ENCODE measurements around the gene PER1. TPM values are rescaled to one million over a fixed set of nuclear protein-coding genes. Genes with fewer than 3 reads are reported as not detected.

PER1 gene
- total RNA-seq, 4 donors from 2014 or later: 197 to 545 (median 266) TPM

DNA sequence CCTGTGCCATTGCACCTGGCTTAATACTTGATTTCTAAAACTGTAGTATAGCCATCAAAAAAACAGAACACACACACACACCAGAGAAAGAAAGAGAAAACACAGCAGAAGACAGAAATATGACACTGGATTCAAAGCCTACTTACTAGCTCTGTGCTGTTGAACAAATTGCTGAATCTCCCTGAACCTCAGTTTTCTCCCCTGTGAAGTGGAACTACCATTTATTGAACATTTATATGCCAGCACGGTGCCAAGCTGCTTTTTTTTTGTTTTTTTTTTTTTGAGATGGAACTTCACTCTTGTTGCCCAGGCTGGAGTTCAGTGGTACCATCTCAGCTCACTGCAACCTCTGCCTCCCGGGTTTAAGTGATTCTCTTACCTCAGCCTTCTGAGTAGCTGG, 51.4 kb downstream of the PER1 start:
- intact Hi-C loops (cut with DNase I; ENCODE audit: low total_unique reads): no loop called here
- DNase-seq (ENCODE audit: low spot score in 2 of 2): no peak
- no peak overlapping the region for H3K4me3 ChIP-seq (ENCODE audit: low read depth, poor library complexity, severe bottlenecking)
- WGBS, 2 donors: 82 to 85% methylated on average over 2 of the region's 2 CpGs
- no peak for TF ChIP-seq POLR2A (IDR thresholded peaks at IDR 0.05)
- TF ChIP-seq, protein P1, sequence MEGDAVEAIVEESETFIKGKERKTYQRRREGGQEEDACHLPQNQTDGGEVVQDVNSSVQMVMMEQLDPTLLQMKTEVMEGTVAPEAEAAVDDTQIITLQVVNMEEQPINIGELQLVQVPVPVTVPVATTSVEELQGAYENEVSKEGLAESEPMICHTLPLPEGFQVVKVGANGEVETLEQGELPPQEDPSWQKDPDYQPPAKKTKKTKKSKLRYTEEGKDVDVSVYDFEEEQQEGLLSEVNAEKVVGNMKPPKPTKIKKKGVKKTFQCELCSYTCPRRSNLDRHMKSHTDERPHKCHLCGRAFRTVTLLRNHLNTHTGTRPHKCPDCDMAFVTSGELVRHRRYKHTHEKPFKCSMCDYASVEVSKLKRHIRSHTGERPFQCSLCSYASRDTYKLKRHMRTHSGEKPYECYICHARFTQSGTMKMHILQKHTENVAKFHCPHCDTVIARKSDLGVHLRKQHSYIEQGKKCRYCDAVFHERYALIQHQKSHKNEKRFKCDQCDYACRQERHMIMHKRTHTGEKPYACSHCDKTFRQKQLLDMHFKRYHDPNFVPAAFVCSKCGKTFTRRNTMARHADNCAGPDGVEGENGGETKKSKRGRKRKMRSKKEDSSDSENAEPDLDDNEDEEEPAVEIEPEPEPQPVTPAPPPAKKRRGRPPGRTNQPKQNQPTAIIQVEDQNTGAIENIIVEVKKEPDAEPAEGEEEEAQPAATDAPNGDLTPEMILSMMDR (IDR thresholded peaks at IDR 0.05): no peak

DNA sequence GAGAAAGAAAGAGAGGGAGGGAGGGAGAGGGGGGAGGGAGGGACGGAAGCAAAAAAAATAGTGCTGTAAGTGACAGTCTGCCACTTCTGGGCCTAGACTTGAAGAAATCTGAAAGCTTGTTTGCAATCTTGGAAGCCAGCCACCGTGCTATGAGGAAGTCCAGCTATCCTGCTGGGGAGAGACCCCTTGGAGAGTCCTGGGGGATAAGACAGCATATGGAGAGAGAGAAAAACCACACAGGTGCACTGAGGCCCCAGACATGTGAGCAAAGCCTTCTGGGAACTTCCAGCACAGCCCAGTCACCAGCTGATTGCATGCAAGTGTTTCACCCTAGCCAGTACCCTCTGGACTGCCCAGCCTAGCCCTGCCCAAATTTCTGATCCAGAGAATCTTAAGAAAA, 52.1 kb downstream of the PER1 start:
- no peak for TF ChIP-seq POLR2A (IDR thresholded peaks at IDR 0.05)
- WGBS, 2 donors: 41 to 56% methylated on average over 2 of the region's 2 CpGs
- DNase-seq (ENCODE audit: low spot score in 2 of 2): no peak
- no peak overlapping the region for H3K4me3 ChIP-seq (ENCODE audit: low read depth, poor library complexity, severe bottlenecking)
- intact Hi-C loops (cut with DNase I; ENCODE audit: low total_unique reads): no loop called here

DNA sequence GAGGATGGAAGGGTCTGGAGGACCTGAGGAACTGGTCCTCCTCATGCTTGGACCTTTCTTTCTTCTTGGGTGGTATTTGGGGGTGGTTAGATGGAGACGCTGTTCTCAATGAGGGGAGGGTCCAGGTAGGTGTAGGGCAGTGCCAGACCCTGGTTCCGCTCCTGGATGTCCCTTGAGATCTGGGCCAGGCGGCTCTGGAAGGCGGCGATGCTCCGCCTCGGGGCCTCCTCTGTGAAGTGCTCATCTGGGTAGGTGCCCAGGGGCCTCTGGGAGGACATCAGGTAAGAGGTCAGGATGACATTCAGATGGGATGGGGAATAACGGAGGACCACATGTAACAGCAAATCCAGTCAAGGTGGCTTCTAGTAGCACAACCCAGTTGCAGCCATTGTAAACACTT, 55.7 kb downstream of the PER1 start:
- DNase-seq (ENCODE audit: low spot score in 2 of 2): no peak
- no peak for TF ChIP-seq POLR2A (IDR thresholded peaks at IDR 0.05)
- TF ChIP-seq, protein P1 (IDR thresholded peaks at IDR 0.05): no peak
- no peak overlapping the region for H3K4me3 ChIP-seq (ENCODE audit: low read depth, poor library complexity, severe bottlenecking)
- intact Hi-C loops (cut with DNase I; ENCODE audit: low total_unique reads): no loop called here
- WGBS, 2 donors: 80 to 92% methylated on average over 8 of the region's 8 CpGs

DNA sequence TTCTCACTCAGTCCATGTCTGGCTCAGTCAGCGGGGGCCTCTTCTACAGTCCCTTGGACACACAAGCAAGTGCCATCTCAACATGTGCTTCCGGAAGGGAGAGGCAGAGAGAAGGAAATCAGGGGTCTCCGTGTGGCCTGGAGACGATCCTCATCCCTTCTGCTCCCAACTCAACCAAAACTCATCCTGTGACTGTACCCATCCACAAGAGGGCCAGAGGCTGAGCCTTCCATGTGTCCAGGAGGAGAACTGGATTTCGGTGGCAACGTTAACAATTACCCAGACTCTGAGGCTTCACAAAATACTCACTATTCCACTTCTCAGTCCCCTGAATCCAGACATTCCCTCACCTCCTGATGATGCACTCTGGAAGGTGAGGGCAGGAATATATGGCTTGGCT, 56.8 kb downstream of the PER1 start:
- TF ChIP-seq, protein P1 (IDR thresholded peaks at IDR 0.05): no peak
- TF ChIP-seq POLR2A (IDR thresholded peaks at IDR 0.05): no peak
- intact Hi-C loops (cut with DNase I; ENCODE audit: low total_unique reads): no loop called here
- no peak for DNase-seq (ENCODE audit: low spot score in 2 of 2)
- H3K4me3 ChIP-seq (ENCODE audit: low read depth, poor library complexity, severe bottlenecking): no peak overlapping the region
- WGBS, 2 donors: 59 to 74% methylated on average over 6 of the region's 6 CpGs

DNA sequence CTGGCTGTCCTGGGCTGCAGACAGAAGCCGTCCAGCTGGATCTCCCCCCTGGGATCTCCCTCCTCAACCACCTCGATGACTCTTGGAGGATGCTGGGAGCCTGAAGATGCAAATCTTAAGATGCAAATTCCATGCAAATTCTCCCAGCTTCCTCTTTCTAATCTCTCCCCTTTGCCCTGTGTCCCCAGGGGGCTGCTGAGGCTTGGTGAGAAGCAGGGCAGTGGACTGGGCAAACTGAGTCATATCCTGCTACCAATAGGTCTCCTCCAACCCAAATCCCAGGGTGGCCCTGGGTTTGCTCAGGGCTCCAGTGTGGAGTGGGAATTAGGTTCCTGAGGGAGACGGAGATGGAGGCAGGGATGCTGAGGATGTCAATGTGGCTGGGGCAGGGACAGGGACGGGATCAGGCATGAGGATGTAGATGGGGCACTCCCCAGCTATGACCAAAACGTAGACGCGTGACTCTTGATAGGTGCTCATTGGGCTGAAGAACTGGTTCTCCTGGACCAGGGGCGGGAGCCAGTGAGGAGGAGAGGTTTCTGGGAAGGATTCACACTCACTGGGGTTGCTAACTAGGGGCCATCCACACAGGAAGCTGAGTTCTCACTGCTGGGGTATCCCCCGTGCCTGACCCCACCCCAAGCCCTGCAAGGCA, 61.0 kb downstream of the PER1 start:
- intact Hi-C loops (cut with DNase I; ENCODE audit: low total_unique reads): no loop called here
- WGBS, 2 donors: 43 to 45% methylated on average over 9 of the region's 9 CpGs

More for the DNA sequence above, 61.0 kb downstream of the PER1 start:
- no peak for DNase-seq (ENCODE audit: low spot score in 2 of 2)
- TF ChIP-seq POLR2A (IDR thresholded peaks at IDR 0.05): no peak
- TF ChIP-seq, protein P1 (IDR thresholded peaks at IDR 0.05): no peak
- no peak overlapping the region for H3K4me3 ChIP-seq (ENCODE audit: low read depth, poor library complexity, severe bottlenecking)

MicroRNAs within 50 kb of the gene (microRNA counts, 767-probe panel; counts per million panel counts)
- 0 to 358 counts per million in 2 donors for microRNA hsa-miR-4521

Small RNA genes lying within 50 kb of the gene (microRNA-seq; reads per million reads assigned to microRNA genes)
- gene MIR4521 (ENCODE audit: borderline number of aligned reads in 1 of 2, borderline replicate concordance in 2 of 2): 1.1 to 8.8 reads per million in 2 donors
- 0.57 to 2.0 reads per million in 2 donors for gene MIR6883 (ENCODE audit: borderline number of aligned reads in 1 of 2, borderline replicate concordance in 2 of 2)

Other genes with a start within 250 kb of the PER1 start
- 100 to 1,000 TPM; 111 to 202 (median 172) TPM for gene RNF227, start 236.1 kb downstream of the PER1 start, total RNA-seq
- gene KCNAB3, start 222.5 kb downstream of the PER1 start, total RNA-seq: under 1 TPM; 0.10 to 0.49 (median 0.24) TPM
- 10 to 100 TPM; 39.8 to 62.5 (median 52.2) TPM for gene TRAPPC1, start 220.5 kb downstream of the PER1 start, total RNA-seq
- gene CNTROB, start 220.2 kb downstream of the PER1 start, total RNA-seq: 10 to 100 TPM; 23.4 to 43.1 (median 27.0) TPM
- under 1 TPM in 1 of 4 donors, not detected in 3; 0.13 TPM for gene GUCY2D, start 149.8 kb downstream of the PER1 start, total RNA-seq
- 100 to 1,000 TPM in 1 of 4 donors, 10 to 100 TPM in 3; 13.9 to 116 (median 59.9) TPM for gene ALOX15B, start 113.3 kb downstream of the PER1 start, total RNA-seq
- 100 to 1,000 TPM; 131 to 246 (median 157) TPM for gene ALOX12B, start 64.7 kb downstream of the PER1 start, total RNA-seq
- gene ALOXE3, start 33.9 kb downstream of the PER1 start, total RNA-seq: 100 to 1,000 TPM in 1 of 4 donors, 10 to 100 TPM in 3; 73.8 to 143 (median 88.2) TPM
- not detected for gene HES7, start 28.3 kb downstream of the PER1 start, total RNA-seq
- gene VAMP2, start 10.5 kb upstream of the PER1 start, total RNA-seq: 10 to 100 TPM; 43.5 to 58.9 (median 49.3) TPM
- 10 to 100 TPM; 15.9 to 21.0 (median 17.6) TPM for gene TMEM107, start 24.0 kb upstream of the PER1 start, total RNA-seq
- gene BORCS6, start 37.8 kb upstream of the PER1 start, total RNA-seq: 10 to 100 TPM; 22.0 to 26.6 (median 25.0) TPM
- 10 to 100 TPM in 2 of 4 donors, 1 to 10 TPM in 2; 3.2 to 12.9 (median 8.6) TPM for gene AURKB, start 58.2 kb upstream of the PER1 start, total RNA-seq
- 10 to 100 TPM; 11.2 to 32.0 (median 15.9) TPM for gene CTC1, start 95.7 kb upstream of the PER1 start, total RNA-seq
- gene PFAS, start 96.9 kb upstream of the PER1 start, total RNA-seq: 10 to 100 TPM in 3 of 4 donors, 1 to 10 TPM in 1; 6.2 to 19.0 (median 15.7) TPM
- 10 to 100 TPM; 11.4 to 18.1 (median 13.5) TPM for gene RANGRF, start 136.3 kb upstream of the PER1 start, total RNA-seq
- 1 to 10 TPM in 2 of 4 donors, under 1 TPM in 1, not detected in 1; 0.27 to 3.7 (median 2.6) TPM for gene SLC25A35, start 143.0 kb upstream of the PER1 start, total RNA-seq
- 10 to 100 TPM in 2 of 4 donors, 1 to 10 TPM in 2; 4.5 to 18.8 (median 10.0) TPM for gene ARHGEF15, start 157.8 kb upstream of the PER1 start, total RNA-seq
- not detected for gene ODF4, start 187.4 kb upstream of the PER1 start, total RNA-seq
- 1,000 to 10,000 TPM; 3,126 to 5,795 (median 3,707) TPM for gene RPL26, start 230.8 kb upstream of the PER1 start, total RNA-seq
- gene RNF222, start 245.4 kb upstream of the PER1 start, total RNA-seq: 10 to 100 TPM; 13.4 to 16.3 (median 15.0) TPM

Data from lower leg skin (tissue), 4 donors.